GM12865 (cell line): ENCODE data around the gene CACNA1C.

Experiments
- DNase-seq: peaks from one replicate; pipeline ENCODE4 v3.0.0; 2010; ENCODE audit warnings: low read depth
- H3K4me3 ChIP-seq: 2 replicates; pipeline ENCODE4 v1.5.1; 2011; ENCODE audit warnings: mild to moderate bottlenecking, low read depth, low read length, control low read depth
- CTCF ChIP-seq: IDR thresholded peaks from 2 replicates; pipeline ENCODE4 v1.5.1; 2011; ENCODE audit warnings: low read length, control low read depth, low read depth, inconsistent platforms; ENCODE audit not compliant: insufficient read depth; ENCODE audit errors: missing control alignments

CACNA1C gene

DNA sequence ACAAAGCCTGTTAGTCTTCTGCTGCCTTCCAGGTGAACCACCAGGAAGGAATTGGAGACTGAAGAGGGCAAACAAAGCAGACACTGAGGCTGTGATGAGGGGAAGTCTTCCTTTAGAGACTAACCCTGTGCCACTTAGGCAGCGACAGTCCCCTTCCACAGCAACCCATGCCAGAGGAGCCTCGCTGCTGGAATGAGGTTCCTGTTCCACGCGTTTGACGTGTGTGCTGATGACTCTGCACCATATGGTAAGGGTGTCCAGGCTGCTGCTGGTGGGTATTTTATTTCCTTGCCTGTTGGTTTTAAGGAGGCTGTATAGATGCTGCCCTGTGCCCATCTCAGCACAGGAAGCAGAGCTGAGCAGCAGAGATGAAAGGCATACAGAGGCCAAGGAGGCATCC, 380.1 kb downstream of the CACNA1C start:
- TF ChIP-seq CTCF, result no peak

DNA sequence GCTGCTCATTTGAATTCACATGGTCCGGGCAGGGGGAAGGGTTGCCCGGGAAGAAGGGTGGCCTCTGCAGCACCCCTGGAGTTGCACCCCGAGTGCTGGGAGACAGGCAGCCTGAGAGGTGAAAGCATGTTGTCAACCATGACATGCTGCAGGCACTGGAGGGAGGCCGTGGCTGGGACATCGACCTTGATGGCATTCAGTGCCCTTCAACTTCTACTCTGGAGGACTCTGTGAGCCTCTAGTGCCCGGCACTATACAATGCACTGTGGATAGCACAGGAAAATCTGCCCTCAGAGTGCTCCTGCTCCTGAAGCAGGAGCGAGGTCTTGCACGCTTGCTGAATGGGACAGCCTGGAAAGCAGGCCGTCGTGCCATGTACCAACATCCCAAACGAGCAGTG, 382.7 kb downstream of the CACNA1C start:
- H3K4me3 ChIP-seq, result no peak overlapping the region
- TF ChIP-seq CTCF, result no peak
- no peak for DNase-seq

More for the DNA sequence above, 380.1 kb downstream of the CACNA1C start:
- no peak overlapping the region for H3K4me3 ChIP-seq
- DNase-seq, result no peak

DNA sequence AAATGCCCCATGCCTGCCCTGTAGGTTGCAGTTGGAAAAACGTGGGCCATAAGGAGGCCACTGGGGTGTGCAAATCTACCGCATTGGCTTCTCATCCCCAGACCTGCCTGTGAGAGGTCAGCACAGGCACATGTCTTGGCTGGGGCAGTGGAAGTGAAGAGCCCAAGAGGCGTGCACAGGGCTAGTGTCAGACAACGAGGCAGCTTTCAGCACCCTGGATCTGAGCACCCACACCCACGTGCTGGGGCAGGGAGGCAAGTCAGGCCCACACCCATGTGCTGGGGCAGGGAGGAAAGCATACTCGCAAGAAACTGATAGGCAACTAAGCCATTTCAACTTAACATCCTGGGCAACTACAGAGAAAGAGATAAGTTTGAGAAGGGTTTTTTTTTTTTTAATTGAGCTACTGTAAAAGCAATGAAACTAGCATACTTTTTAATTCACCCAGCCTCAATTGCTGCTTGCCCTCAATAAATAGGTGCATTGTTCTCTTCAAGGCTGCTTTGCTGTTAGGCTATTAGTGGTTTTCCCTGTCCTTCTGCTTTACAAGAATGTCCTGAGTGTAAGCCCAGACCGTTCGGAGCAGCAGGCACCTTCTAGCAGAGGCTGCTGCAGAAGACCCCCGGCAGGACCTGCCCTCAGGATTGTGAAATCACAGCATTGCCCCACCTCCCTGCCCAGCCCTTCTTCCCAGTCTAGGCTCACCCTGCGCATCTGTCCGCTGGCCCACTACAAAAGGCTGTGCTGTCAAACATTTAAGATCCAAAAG, 386.7 kb downstream of the CACNA1C start:
- no peak for TF ChIP-seq CTCF
- no peak for DNase-seq

DNA sequence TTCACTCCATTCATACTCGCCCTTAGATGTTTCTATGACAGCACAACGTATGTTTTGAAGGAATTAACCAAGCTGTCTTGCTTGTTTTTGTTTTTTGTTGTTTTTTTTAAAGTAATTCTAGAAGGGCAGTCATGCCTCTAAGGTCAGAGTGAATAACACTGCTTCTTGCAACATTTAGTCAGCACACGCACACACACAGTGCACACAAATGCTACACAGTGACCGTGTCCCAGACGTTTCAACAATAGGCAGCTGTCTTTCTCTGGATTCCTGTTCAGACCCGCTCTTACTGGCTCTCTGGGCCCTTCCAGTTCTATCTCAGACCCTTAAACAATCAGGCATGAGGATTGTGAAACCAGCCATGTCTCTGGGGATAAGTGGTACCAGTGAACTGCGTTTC, 391.0 kb downstream of the CACNA1C start:
- H3K4me3 ChIP-seq, result no peak overlapping the region
- TF ChIP-seq CTCF, result no peak
- no peak for DNase-seq

More for the DNA sequence above, 386.7 kb downstream of the CACNA1C start:
- H3K4me3 ChIP-seq, result no peak overlapping the region

DNA sequence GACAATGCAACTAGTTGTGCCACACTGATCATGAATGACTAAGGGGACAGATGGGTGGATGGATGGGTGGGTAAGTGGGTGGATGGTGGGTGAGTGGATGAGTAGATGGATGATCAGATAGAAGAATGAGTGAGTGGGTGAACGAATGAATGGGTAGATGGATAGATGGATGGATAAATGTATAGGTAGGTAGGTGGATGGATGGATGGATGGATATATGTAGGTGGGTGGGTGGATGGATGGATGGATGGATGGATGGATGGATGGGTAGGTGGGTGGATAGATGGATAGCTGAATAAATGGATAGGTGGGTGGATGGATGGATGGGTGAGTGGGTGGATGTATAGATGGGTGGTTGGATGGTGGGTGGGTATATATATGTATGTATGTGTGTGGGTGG, 393.2 kb downstream of the CACNA1C start:
- DNase-seq, result no peak
- no peak overlapping the region for H3K4me3 ChIP-seq
- TF ChIP-seq CTCF, result no peak

DNA sequence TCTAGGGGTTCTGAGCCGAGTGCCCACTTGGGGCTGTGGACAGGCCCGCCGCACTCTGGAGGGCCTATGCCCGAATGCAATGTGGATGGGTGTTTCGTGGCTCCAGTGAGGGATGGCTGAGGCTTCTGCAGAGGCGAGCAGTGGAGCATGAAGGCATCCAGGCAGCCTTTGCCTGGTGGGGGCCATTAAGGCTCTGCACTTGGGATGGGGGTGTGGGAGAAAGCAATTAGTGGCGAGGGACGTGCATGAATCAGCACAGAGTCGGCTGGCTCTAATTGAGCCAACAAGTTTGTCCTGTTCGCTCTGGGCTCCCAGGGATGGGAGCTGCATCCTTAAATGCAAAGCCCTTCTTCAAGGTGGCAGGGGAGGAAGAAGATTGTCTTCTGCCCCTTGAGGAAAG, 395.1 kb downstream of the CACNA1C start:
- TF ChIP-seq CTCF, result no peak
- no peak overlapping the region for H3K4me3 ChIP-seq
- DNase-seq, result no peak

- DNase-seq, result no peak
- no peak for TF ChIP-seq CTCF
- H3K4me3 ChIP-seq, result no peak overlapping the region
These were observed 396.8 kb downstream of the CACNA1C start for GRCh38 chr12:2449586-2449985.
